Neuronal stem cell (in vitro differentiated cells): ENCODE results near the gene ZBTB7C.
A peak's percentile ranks its signal among the peaks of the same experiment; 100 is the strongest.

Experiments used
- DNase-seq: peaks from one replicate; pipeline ENCODE4 v3.0.0-alpha.2; 2013; ENCODE audit warnings: low spot score
- H2AFZ ChIP-seq: one replicate; pipeline ENCODE4 v1.6.1; 2013; ENCODE audit warnings: mild to moderate bottlenecking, low read length, inconsistent platforms
- H2AK5ac ChIP-seq: 2 replicates; pipeline ENCODE4 v1.6.1; 2013; ENCODE audit warnings: low read depth, mild to moderate bottlenecking, inconsistent platforms, low read length, moderate library complexity, mixed read lengths
- H2BK120ac ChIP-seq: 2 replicates; pipeline ENCODE4 v1.6.1; 2013; ENCODE audit warnings: low read depth, mild to moderate bottlenecking, inconsistent platforms, low read length, moderate library complexity, mixed read lengths
- H2BK12ac ChIP-seq: one replicate; pipeline ENCODE4 v1.6.1; 2013; ENCODE audit warnings: low read length, inconsistent platforms
- H2BK15ac ChIP-seq: 2 replicates; pipeline ENCODE4 v1.6.1; 2013; ENCODE audit warnings: mild to moderate bottlenecking, low read length, inconsistent platforms, mixed read lengths
- H2BK5ac ChIP-seq: one replicate; pipeline ENCODE4 v1.6.1; 2013; ENCODE audit warnings: inconsistent platforms, mild to moderate bottlenecking, low read length, moderate library complexity
- H3K14ac ChIP-seq: one replicate; pipeline ENCODE4 v1.6.1; 2013; ENCODE audit warnings: low read length, inconsistent platforms
- H3K18ac ChIP-seq: 2 replicates; pipeline ENCODE4 v1.6.1; 2013; ENCODE audit warnings: low read length, inconsistent platforms
- H3K23ac ChIP-seq: 2 replicates; pipeline ENCODE4 v1.6.1; 2013; ENCODE audit warnings: low read depth, mild to moderate bottlenecking, mixed read lengths, low read length, inconsistent platforms; ENCODE audit not compliant: poor library complexity
- H3K27ac ChIP-seq: replicated peaks from 3 replicates; pipeline ENCODE4 v1.5.1; 2013; ENCODE audit warnings: low read length, inconsistent platforms
- H3K27me3 ChIP-seq, 3 experiments: 2 replicates each; pipeline ENCODE4 v1.6.1; 2013; ENCODE audit warnings: low read length in 3 of 3, mild to moderate bottlenecking in 2 of 3, inconsistent platforms in 1 of 3, low read depth in 1 of 3, mixed read lengths in 1 of 3, moderate library complexity in 1 of 3; ENCODE audit not compliant: control insufficient read depth in 3 of 3, insufficient read depth in 3 of 3
- H3K36me3 ChIP-seq, 2 donors: replicated peaks in 1 of 2; 2 replicates each; pipeline ENCODE4 v1.6.1; 2013; ENCODE audit warnings: low read length in 2 of 2; ENCODE audit not compliant: control insufficient read depth in 2 of 2, insufficient read depth in 2 of 2
- H3K4ac ChIP-seq: 2 replicates; pipeline ENCODE4 v1.6.1; 2013; ENCODE audit warnings: inconsistent platforms, mild to moderate bottlenecking, low read length, moderate library complexity
- H3K4me1 ChIP-seq, 2 donors: 1 replicate in 1 of 2; 2 replicates in 1 of 2; pipeline ENCODE4 v1.6.1; 2013; ENCODE audit warnings: low read length in 2 of 2, low read depth in 1 of 2; ENCODE audit not compliant: control insufficient read depth in 2 of 2, insufficient read depth in 1 of 2
- H3K4me2 ChIP-seq: one replicate; pipeline ENCODE4 v1.6.1; 2013; ENCODE audit warnings: mild to moderate bottlenecking, low read length, inconsistent platforms; ENCODE audit not compliant: insufficient read depth, poor library complexity, severe bottlenecking
- H3K4me3 ChIP-seq, 2 donors: 2 replicates each; pipeline ENCODE4 v1.5.1; 2013; ENCODE audit warnings: low read length in 2 of 2, mild to moderate bottlenecking in 2 of 2, inconsistent platforms in 1 of 2, moderate library complexity in 1 of 2
- H3K79me1 ChIP-seq: one replicate; pipeline ENCODE4 v1.6.1; 2013; ENCODE audit warnings: low read depth, mild to moderate bottlenecking, inconsistent platforms, low read length, moderate library complexity
- H3K9ac ChIP-seq: one replicate; pipeline ENCODE4 v1.6.1; 2013; ENCODE audit warnings: mild to moderate bottlenecking, low read depth, low read length, inconsistent platforms; ENCODE audit not compliant: poor library complexity
- H3K9me3 ChIP-seq, 2 donors: replicated peaks in 1 of 2; 2 replicates each; pipeline versions ENCODE3 to v1.6.1; 2013; ENCODE audit warnings: low read length in 2 of 2, mild to moderate bottlenecking in 2 of 2, inconsistent platforms in 1 of 2, low read depth in 1 of 2, mixed read lengths in 1 of 2, moderate library complexity in 1 of 2; ENCODE audit not compliant: control insufficient read depth in 2 of 2, insufficient read depth in 1 of 2
- H4K8ac ChIP-seq: one replicate; pipeline ENCODE4 v1.6.1; 2013; ENCODE audit warnings: low read depth, mild to moderate bottlenecking, inconsistent platforms, low read length, moderate library complexity
- H4K91ac ChIP-seq: one replicate; pipeline ENCODE4 v1.6.1; 2013; ENCODE audit warnings: low read length, low read depth, mild to moderate bottlenecking, inconsistent platforms; ENCODE audit not compliant: poor library complexity
- WGBS, 2 donors: extraction: QIAGEN DNeasy Blood & Tissue Kit; methylation state at CpG; one replicate each; pipeline ENCODE4 v1.1.7; 2013; ENCODE audit warnings: missing lambda C conversion rate in 2 of 2, mixed read lengths in 1 of 2; ENCODE audit not compliant: insufficient read length in 2 of 2, insufficient replicate concordance in 1 of 2; ENCODE audit errors: extremely low coverage in 2 of 2; 5-methylcytosine and 5-hydroxymethylcytosine counted together

Gene ZBTB7C

DNA sequence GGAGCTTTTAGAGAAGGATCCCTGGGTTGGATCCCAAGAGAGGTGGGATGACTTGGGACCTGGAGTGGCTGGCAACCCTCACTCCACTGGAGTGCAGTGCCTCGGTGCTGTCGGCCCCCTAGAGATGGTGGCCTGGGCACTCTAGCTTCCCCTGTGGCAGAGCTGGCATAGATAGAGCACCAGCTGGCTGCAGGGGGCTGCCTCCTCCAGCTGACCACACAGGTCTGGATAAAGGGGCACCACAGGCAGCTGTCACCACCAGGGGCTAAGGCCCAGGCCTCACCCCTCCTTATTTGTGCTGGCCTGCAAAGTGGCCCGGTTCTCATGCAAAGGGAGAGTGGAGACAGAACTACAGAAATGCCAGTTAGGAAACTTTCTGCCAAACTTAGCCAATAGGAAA lies 74.3 kb downstream of the ZBTB7C start:
- no peak for DNase-seq
- Histone ChIP-seq H3K23ac (peak overlapping the region; percentile 13), H2BK5ac (no peak overlapping the region), H3K9me3 (no peaks in the 10 kb centered on the region), H4K91ac (no peak overlapping the region), H4K8ac (no peak overlapping the region), H2AFZ (no peak overlapping the region), H3K79me1 (no peaks in the 10 kb centered on the region), H2AK5ac (peak overlapping the region; percentile 22), H3K27ac (no peak overlapping the region), H3K9ac (no peak overlapping the region), H2BK12ac (no peak overlapping the region), H3K14ac (peak overlapping the region; percentile 66), H3K27me3 (no peaks in the 10 kb centered on the region), H2BK120ac (no peak overlapping the region), H3K36me3 (no peaks in the 10 kb centered on the region), H3K4me3 (no peak overlapping the region), H3K4ac (no peak overlapping the region), H2BK15ac (no peak overlapping the region), H3K4me2 (no peak overlapping the region), H3K18ac (no peak overlapping the region), H3K4me1 (peaks cover 0 to 9% of the 10 kb centered on the region in 2 donors)
- WGBS, 2 donors = no CpG with 5 or more reads among the region's 3 CpGs

DNA sequence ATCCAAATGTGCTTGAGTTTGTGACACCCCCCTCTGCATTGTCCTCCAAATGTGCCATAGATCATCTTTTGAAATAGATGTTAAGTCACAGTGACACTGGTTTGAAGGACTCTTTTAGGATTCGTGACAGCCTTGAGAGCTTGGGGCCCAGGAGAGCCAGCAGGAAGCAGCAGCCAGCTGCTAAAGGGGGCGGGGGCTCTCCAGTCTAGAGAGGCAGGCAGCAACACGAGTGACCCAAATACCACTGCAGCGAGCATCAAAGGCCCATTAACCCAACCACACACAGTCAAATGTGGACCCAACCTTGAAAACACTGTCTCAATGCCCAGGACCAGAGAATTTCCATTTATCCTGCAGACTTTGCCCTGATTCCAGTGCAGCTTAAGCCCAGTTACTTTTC lies 75.6 kb downstream of the ZBTB7C start:
- Histone ChIP-seq H3K36me3 (no peaks in the 10 kb centered on the region), H2BK12ac (no peak overlapping the region), H4K8ac (no peak overlapping the region), H3K4me2 (no peak overlapping the region), H2AFZ (no peak overlapping the region), H3K79me1 (no peaks in the 10 kb centered on the region), H4K91ac (no peak overlapping the region), H3K14ac (no peak overlapping the region), H3K9ac (no peak overlapping the region), H3K9me3 (no peaks in the 10 kb centered on the region), H2BK5ac (no peak overlapping the region), H3K23ac (no peak overlapping the region), H3K4ac (no peak overlapping the region), H2BK15ac (no peak overlapping the region), H2AK5ac (no peak overlapping the region), H3K27ac (no peak overlapping the region), H2BK120ac (no peak overlapping the region), H3K4me1 (peaks cover 0 to 9% of the 10 kb centered on the region in 2 donors), H3K4me3 (no peak overlapping the region), H3K18ac (peak overlapping the region; percentile 11), H3K27me3 (no peaks in the 10 kb centered on the region)
- WGBS, 2 donors = no CpG with 5 or more reads among the region's 4 CpGs
- no peak for DNase-seq

DNA sequence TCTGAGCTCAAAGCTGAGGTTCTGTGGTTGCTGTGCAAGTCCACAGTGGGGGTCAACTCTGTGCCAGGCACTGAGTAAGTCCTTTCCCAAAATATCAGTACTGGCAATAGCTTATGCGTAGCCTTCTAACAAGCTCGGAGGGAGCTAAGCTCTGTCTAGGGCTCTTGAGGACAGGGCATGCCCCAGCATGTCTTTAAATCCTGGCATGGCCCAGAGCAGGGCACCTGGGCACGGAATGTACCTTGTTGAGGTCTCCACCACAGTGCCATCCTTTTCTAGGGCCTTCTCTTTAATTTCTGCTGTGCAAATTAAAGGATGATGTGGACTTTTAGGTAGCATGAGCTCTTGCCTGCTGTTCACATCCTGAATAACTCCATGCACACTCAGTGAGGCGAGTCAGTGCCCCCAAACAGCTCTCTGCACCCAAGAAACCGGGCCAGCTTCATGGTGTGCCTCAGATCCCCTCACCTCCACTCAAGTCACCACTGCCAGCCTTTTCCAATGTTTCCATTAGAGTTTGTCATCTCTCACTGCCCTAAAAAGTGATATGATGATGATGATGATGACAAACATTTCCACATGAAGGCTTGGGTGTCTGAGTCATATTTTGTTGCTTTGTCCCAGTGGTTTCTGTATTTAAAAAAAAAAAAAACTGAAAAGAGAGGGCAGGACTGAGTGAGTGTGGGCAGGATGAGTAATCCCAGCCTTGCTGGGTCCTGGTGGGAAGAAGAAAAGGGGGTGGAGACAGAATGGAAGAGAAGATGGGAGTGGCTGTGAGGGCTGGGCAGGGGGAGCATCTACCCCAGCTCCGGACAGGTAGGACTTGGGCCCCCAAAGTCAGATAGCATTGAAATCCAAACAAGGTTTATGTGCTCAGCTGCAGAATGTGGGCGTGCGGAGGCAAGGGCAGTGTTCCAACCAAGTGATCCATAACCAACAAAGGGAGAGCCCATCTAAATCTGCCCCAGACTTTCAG lies 78.9 kb downstream of the ZBTB7C start:
- Histone ChIP-seq H2BK12ac (no peak overlapping the region), H3K79me1 (no peaks in the 10 kb centered on the region), H3K4me3 (no peak overlapping the region), H3K36me3 (no peaks in the 10 kb centered on the region), H3K27me3 (no peaks in the 10 kb centered on the region), H3K4ac (no peak overlapping the region), H3K23ac (no peak overlapping the region), H2AFZ (peak overlapping the region; percentile 18), H3K4me1 (peaks cover 0 to 9% of the 10 kb centered on the region in 2 donors), H3K14ac (no peak overlapping the region), H3K27ac (no peak overlapping the region), H2AK5ac (no peak overlapping the region), H3K9me3 (no peaks in the 10 kb centered on the region), H2BK5ac (no peak overlapping the region), H3K4me2 (no peak overlapping the region), H4K8ac (no peak overlapping the region), H3K9ac (no peak overlapping the region), H2BK120ac (no peak overlapping the region), H3K18ac (no peak overlapping the region), H2BK15ac (no peak overlapping the region), H4K91ac (no peak overlapping the region)
- DNase-seq = no peak
- WGBS, 2 donors = no CpG with 5 or more reads among the region's 8 CpGs

DNA sequence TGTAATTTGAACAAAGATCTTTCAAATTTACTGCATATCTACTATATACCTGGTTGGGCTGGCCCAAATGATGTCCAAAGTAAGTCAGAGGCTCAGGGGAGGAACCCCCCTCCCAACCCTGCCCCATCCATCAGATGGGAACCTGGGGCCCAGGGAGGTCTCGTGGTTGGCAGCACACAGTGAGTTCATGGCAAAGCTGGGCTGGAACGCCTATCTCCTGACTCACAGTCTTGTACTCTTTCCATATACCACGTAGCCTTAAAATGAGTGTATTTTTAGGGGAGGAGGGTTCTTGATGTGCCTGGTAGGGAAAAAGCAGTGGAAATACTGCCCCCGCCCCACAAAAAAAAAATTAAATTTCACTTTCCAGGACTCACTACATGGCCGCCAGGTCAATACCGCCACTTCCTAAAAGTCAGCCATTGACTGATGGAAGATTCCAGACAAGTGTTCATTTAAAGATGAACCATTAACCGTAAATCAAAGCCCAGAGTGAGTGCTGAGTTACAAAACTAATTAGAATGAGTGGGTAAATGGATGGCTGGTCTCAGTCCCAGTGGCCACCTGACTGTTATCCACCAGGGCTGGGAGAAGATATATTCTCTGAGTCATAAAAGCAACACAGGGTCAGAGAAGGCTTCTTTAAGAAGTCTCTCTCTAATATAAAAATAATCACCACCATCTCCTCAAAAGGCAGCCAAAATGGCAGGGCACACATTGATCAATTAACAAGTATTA lies 80.5 kb downstream of the ZBTB7C start:
- Histone ChIP-seq H3K18ac (peak overlapping the region; percentile 16), H3K14ac (no peak overlapping the region), H4K8ac (no peak overlapping the region), H3K4ac (no peak overlapping the region), H2BK15ac (no peak overlapping the region), H3K36me3 (no peaks in the 10 kb centered on the region), H3K27me3 (no peaks in the 10 kb centered on the region), H3K9ac (no peak overlapping the region), H2BK5ac (no peak overlapping the region), H3K4me3 (no peak overlapping the region), H3K23ac (no peak overlapping the region), H4K91ac (no peak overlapping the region), H3K4me1 (peaks cover 0 to 6% of the 10 kb centered on the region in 2 donors), H2AK5ac (no peak overlapping the region), H3K27ac (no peak overlapping the region), H2BK12ac (no peak overlapping the region), H3K9me3 (no peaks in the 10 kb centered on the region), H2BK120ac (no peak overlapping the region), H3K79me1 (no peaks in the 10 kb centered on the region), H3K4me2 (no peak overlapping the region), H2AFZ (no peak overlapping the region)
- no peak for DNase-seq
- no CpG with 5 or more reads among the region's 7 CpGs for WGBS, 2 donors
